ENCODE data around the gene C5orf46.

The C5orf46 gene

DNA sequence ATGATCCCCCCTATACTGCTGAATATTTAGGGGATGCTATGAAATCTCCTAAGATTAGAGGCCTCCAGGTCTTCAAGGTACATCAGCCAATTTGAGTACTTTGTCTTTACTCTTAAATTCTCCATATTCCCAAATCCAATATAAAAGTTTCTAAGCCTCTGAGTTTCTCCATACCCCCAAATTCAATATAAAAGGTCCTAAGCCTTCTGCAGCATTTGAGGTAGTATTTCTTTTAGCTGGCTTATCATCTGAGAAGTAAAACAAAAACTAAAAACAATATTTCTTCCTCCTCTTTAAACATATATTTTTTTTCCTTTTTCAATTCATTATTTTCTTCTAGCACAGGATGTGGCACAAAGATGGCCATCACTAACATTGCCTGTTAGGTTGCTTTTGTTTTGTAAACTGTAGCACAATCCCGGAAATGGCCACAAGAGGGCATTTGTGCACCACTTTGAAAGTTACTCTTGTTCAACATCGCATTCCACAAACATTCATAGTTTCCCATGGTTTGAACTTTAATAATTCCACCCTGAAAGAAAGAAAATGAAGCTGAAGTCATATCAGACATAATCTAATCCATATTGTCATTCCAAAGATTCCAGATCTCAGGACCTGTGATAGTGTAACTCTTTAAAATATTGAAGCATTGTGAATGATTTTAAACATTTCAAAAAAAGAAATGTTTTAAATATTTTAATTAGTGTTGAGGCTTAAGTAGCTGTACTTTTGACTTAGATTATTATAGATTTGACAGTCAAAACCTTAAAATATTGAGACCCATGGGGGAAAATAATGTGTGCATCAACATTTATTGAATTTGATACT, 48.8 kb downstream of the C5orf46 start:
- peak; percentile 13 for DNase-seq

DNA sequence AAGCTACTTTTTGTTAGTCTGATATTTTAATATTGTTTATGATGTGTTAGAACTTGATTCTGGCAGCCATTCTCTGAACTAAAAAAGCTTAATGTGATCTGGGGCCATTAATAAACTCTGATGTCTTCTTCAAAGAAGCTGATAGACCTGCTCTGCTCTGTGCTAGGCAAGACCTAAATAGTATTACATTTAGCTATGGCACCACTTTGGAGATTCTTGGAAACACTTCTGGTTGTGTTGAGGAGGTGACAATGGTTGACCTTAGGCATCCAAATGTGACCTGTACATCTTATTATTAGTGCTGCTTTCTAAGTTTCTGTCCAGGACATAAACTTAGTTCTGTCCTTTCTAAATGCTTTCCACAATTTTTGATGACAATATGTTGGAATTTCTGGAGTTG, 49.5 kb downstream of the C5orf46 start:
- DNase-seq: no peak

DNA sequence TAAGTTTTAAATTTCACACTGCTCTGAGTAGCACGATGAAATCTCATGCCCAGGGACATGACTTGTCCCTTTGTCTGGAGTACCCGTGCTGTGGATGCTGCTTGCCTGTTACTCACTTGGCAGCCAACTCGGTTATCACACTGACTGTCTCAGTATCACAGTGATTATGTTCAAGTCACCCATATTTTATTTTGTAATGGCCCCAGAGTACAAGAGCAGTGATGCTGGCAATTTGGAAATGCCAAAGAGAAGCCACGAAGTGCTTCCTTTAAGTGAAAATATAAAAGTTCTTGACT, 50.6 kb downstream of the C5orf46 start:
- no peak for DNase-seq

DNA sequence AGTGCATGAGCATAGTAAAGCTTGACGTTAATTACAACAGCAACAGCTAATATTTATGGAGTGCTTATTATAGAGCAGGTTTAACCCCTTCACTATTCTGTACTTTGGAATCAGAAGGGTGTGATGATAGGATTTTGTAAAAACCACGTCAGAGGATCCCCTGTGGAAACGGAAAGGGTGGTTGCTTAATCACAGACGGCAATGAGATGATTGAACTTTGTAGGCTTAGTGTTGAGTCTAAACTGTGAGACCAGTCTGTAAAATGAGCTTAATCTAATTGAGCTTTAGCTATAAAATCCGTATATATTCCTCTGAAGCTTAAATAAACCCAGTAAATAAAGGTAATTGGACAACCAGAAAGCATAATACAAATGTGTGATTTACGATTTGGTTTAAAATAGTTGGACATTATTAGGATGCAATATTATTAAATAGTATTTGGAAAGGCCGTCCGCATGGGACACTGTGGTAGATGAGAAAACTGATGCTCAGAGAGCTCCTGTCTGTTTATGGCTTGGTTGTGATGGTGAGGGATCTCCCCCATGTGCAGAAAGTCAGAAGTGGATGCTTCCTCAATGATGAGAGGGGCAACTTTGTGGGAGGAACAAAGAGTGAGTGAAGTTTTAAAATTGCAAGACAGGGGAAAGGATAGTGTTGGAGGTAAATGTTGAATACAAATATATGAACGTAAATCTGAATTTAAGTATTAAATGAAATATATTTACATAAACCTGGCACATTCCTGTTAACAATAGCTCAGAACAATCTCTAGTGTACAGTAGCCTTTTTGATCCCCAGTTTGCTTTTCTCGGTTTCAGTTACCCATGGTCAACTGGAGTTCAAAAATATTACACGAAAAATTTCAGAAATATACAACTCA, 51.2 kb downstream of the C5orf46 start:
- DNase-seq: no peak

DNA sequence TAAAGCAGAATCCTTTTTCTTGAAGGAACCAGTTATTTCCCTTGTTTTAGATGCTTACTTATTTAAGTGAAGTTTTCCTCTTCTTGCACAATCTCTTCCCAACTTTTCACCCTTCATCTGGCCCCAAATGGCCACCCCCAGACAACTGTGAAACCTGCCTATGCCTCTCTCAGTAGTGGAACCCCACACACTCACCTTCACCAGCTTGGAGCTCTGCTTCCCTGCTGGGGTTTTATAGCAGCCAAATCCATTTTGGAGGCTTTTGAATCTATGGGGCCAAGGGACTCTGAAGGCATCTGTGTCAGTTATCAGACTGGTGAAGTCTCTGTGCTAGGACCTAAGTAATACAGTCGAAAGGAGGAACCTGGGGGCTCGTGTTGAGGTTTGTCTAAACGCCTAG, 52.0 kb downstream of the C5orf46 start:
- DNase-seq: no peak

DNA sequence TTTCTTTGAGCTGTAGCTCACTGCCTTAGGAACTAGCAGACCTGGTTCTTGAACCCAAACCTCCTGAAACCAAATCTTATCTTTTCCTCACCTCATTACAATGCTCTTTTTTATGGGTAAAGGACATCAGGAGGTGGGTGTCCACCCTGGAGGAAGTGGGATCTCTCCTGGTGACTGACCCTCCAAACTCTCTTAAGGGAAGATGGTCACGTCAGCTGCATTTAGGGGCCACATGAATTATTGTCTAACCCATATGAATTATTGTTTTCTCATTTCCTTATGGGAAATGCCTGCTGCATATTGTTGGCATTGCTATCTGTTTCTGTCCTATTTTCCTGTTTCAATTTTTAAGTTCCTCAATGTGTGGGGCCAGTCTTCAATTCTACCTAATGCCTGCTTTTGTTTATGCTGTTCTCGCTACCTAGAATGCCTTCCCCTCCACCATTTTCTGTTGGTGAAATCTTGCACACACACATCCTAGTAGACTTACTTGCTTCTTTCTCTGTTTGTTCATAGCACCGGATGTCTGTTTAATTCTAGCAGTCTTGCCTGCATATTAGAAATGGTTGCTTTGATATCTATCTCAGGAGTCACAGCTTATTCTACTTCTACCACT, 52.9 kb downstream of the C5orf46 start:
- DNase-seq: no peak

DNA sequence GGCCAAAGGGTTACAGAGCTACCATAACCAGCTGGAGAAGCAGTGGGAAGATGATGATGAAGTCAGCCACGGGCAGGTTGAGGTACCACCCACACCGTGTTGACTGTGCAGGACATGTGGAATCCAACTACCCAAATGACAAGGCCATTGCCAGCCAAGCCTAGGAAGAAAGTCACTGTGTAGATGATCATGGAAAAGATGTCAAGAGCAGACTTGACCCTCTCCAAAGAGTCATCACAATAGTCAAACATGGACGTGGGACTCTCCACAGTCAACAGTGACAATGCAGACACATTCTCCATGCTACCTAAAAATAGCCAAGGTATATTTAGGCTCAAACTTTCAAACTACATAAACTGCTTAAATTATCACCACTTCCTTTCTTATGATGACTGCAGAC, 54.0 kb downstream of the C5orf46 start:
- DNase-seq: no peak

DNA sequence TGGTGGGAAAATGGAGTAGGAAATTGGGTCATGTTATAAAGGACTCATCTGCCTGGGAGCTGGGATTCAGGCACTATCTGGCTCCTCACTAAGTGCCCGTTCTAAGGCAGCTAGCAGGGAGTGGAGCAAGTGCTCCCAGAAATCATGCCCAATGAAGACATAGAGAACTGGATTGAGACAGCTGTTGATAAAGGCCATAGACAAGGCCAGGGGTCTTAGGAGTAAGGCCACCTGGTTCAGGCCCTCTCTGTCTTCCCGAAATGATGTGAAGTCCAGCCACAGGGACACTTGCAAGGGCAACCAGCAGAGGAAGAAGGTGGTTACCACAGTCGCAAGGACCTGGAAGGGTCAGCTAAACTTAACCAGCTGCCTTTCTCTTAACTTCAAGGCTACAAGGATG, 54.8 kb downstream of the C5orf46 start:
- no peak for DNase-seq

DNA sequence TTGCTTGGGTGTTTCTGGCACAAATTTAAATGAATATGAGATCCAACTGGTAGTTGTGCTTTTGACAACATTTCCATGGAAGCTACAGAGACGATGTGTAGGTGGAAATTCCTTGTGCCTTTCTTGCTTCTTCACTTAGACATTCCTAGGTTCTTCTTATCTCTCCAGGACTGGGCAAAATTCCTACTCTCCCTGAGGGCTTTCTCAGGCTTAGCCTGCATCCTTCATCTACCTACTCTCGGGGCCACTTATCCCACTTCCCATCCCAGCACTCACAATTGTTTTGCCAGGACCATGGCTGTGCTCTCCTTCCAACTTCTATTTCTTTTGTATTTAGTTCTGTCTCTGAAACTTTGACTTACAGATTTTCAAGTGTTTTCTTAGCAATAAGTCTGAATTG, 57.1 kb downstream of the C5orf46 start:
- DNase-seq: no peak

DNA sequence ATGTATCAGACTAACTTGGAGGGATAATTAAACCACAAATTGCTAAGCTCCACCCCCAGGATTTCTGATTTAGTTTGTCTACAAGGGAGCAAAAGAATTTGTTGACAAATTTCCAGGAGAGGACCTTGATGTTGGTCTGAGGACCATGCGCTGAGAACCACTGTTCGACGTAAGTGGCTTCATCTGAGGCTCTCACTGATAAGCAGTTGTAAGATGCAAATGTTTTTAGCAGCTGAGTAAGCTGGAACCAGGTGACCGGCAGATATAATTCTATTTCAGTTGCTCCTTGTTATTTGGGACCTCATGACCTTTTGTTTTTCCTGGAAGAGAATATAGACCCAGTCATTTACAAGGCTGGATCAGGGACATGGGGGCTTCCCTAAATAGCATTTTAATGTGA, 60.7 kb downstream of the C5orf46 start:
- DNase-seq: no peak

DNA sequence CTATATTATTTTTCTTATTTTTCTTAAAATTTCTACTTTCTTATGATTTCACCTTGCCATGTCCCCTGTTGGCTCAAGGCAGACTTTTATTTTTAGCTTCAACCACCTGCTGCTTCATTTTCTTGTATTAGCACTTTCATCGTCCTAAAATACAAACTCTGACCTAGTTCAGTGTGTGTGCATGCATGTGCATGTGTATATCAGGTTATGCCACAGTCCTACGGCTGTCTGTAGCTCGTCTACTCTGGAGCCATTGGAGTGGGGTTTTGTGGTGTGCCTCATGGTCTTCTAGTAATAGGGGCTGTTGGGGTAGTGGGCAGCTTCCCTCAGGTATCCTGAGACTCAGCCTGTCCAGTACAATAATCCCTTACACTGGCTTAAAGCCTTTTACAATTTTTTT, 61.5 kb downstream of the C5orf46 start:
- no peak for DNase-seq

DNA sequence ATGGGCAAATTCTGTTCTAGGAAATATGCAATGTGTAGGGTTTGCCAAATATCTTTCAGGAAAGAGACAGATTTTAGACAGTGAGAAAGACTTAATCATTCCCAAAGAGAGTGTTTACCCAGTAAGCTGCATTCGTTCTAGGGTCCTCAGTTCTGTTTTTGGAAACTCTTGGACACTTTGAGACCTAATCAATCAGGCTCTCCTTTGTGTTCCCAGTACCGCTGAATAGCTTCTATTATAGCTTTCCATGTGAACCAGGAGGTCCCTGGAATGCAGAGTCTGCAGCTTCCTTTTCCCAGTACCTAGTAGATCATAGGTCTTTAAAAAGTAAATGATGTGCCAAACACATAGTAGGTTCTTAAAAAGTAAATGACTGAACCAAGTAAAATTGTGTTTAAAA, 63.5 kb downstream of the C5orf46 start:
- DNase-seq: no peak

All from activated T-cell treated with anti-CD3 and anti-CD28 coated beads for 4 hours (primary cell).